Measurements from ENCODE around the gene RERE. TPM values are rescaled to one million over a fixed set of nuclear protein-coding genes. Genes with fewer than 3 reads are reported as not detected.

The RERE gene
- polyA plus RNA-seq, 1 of the 3 experiments (the other 2 are of a cell fraction) = 8.1 TPM

GRCh38 chr1:8438489-8438888 lies 379.0 kb downstream of the RERE start (continued):
- TF ChIP-seq PBX3 (IDR thresholded peaks at IDR 0.05) (no peak), USF1 (IDR thresholded peaks at IDR 0.05; ENCODE audit: borderline replicate concordance, low read depth) (no peak), FOXJ3 (CRISPR knock-in tag; IDR thresholded peaks at IDR 0.05) (no peak)

GRCh38 chr1:8437347-8437746 lies 380.1 kb downstream of the RERE start:
- ChIA-PET POLR2A (interaction anchor here (0.7 kb wide), 1 partner anchor 420 kb away, joined by 4 read pairs; no protein-coding TSS in a partner anchor), CTCF (interaction anchor here (0.7 to 1.9 kb wide), 3 partner anchors 9 to 422 kb away, joined by 3 to 5 read pairs (median 3); no protein-coding TSS in a partner anchor)
- H3K27me3 ChIP-seq (ENCODE audit: insufficient read depth) = no peaks in the 10 kb centered on the region
- no peak overlapping the region for H3K9ac ChIP-seq
- no peak overlapping the region for H3K4me2 ChIP-seq
- no peak overlapping the region for H2AFZ ChIP-seq (ENCODE audit: low read depth)
- DNase-seq = no peak
- peaks cover 15% of the 10 kb centered on the region for H3F3A ChIP-seq (replicated peaks; ENCODE audit: insufficient read depth)
- no peaks in the 10 kb centered on the region for H3K9me3 ChIP-seq
- TF ChIP-seq NFIC (IDR thresholded peaks at IDR 0.05; ENCODE audit: borderline replicate concordance) = no peak
- TF ChIP-seq TCF12 (IDR thresholded peaks at IDR 0.05) = no peak
- no peak for TF ChIP-seq SMC3 (IDR thresholded peaks at IDR 0.05; ENCODE audit: low read depth, low read length)
- TF ChIP-seq POLR2AphosphoS5 (IDR thresholded peaks at IDR 0.05; ENCODE audit: low read depth, low read length) = no peak
- no peak for TF ChIP-seq CTCF (IDR thresholded peaks at IDR 0.05)
- no peak for TF ChIP-seq USF1 (IDR thresholded peaks at IDR 0.05; ENCODE audit: borderline replicate concordance, low read depth)
- TF ChIP-seq EP300 (IDR thresholded peaks at IDR 0.05; ENCODE audit: borderline replicate concordance in 1 of 2, low read depth in 1 of 2, low read length in 1 of 2) = no peak
- no peak for TF ChIP-seq IRF3 (IDR thresholded peaks at IDR 0.05; ENCODE audit: low read depth, low read length)
- no peak for TF ChIP-seq PBX3 (IDR thresholded peaks at IDR 0.05)
- TF ChIP-seq GABPA (IDR thresholded peaks at IDR 0.05; ENCODE audit: low read depth) = no peak
- TF ChIP-seq RXRA (IDR thresholded peaks at IDR 0.05; ENCODE audit: borderline replicate concordance, low read depth) = no peak
- no peak for TF ChIP-seq FOXJ3 (CRISPR knock-in tag; IDR thresholded peaks at IDR 0.05)
- TF ChIP-seq RAD21 (IDR thresholded peaks at IDR 0.05; ENCODE audit: low read length) = no peak
- no peak for TF ChIP-seq FOXM1 (IDR thresholded peaks at IDR 0.05; ENCODE audit: low read depth)
- TF ChIP-seq USF2 (IDR thresholded peaks at IDR 0.05; ENCODE audit: borderline replicate concordance, low read depth, low read length) = no peak
- peaks cover 16 to 18% of the 10 kb centered on the region in 2 experiments for H3K4me1 ChIP-seq (ENCODE audit: control insufficient read depth in 1 of 2, insufficient read depth in 2 of 2, low read depth in 1 of 2, low read length in 1 of 2)
- peaks cover 7% of the 10 kb centered on the region; the same call in 1 of the 2 replicates for H3K79me2 ChIP-seq (ENCODE audit: insufficient read depth)
- 98% methylated on average over 4 of the region's 4 CpGs for WGBS (ENCODE audit: low lambda C conversion rate)
- H4K20me1 ChIP-seq (ENCODE audit: insufficient read depth) = 0 out of 2 replicates have a peak, but pooled peaks cover 5% of the 10 kb centered on the region
- no peaks in the 10 kb centered on the region for H3K36me3 ChIP-seq (replicated peaks in 1 of 2; ENCODE audit: control insufficient read depth in 1 of 2, insufficient read depth in 2 of 2, low read length in 1 of 2)
- H3K9me2 ChIP-seq = no peaks in the 10 kb centered on the region
- H3K27ac ChIP-seq (ENCODE audit: low read depth in 2 of 2, low read length in 1 of 2) = no peak overlapping the region
- no peak overlapping the region for H3K4me3 ChIP-seq (ENCODE audit: low read depth in 2 of 2, low read length in 1 of 2)

All from SK-N-SH (cell line).